Endothelial cell of umbilical vein (primary cell): ENCODE results near the gene SLC16A2. TPM values are rescaled to one million over a fixed set of nuclear protein-coding genes. Genes with fewer than 3 reads are reported as not detected.

Experiments used
- BruUV-seq: library from RNA; stranded (reverse); fragments of 400-500 nt; replicated peaks from 2 replicates; lab custom pipeline; 2021; lab: Mats Ljungman, UMichigan
- CTCF ChIA-PET: fragments of 300-600, 350-600 bp; sonication (Branson Sonifier 250); formaldehyde crosslinking; loops from one replicate; lab custom pipeline; 2021; ENCODE audit warnings: antibody characterized with exemption, inconsistent platforms; lab: Charles Lee
- POLR2A ChIA-PET: fragments of 300-600, 350-600 bp; sonication (Branson Sonifier 250); formaldehyde crosslinking; loops from one replicate; lab custom pipeline; 2021; ENCODE audit warnings: antibody characterized with exemption, inconsistent platforms; lab: Charles Lee
- DNase-seq: peaks from one replicate; pipeline ENCODE4 v3.0.0-alpha.2; 2011; ENCODE audit warnings: low read depth, low spot score
- FAIRE-seq: peaks from 2 replicates; lab custom pipeline; 2011; peaks lifted over from hg19 to GRCh38; lab: Jason Lieb, UNC
- H2AFZ ChIP-seq: 2 replicates; pipeline ENCODE4 v1.6.0; 2012; ENCODE audit warnings: low read depth, low read length, control low read depth, inconsistent platforms
- H3K27ac ChIP-seq: 2 replicates; pipeline ENCODE4 v1.5.1; 2011; ENCODE audit warnings: low read depth, mild to moderate bottlenecking, control low read depth, low read length, moderate library complexity; ENCODE audit not compliant: insufficient read depth
- H3K27me3 ChIP-seq, 2 experiments: 2 replicates each; pipeline versions ENCODE4 v1.6.0 to v1.6.1; 2011; ENCODE audit warnings: low read length in 2 of 2, mixed read lengths in 1 of 2; ENCODE audit not compliant: control insufficient read depth in 2 of 2, insufficient read depth in 2 of 2
- H3K36me3 ChIP-seq, 2 experiments: 2 replicates in 1 of 2; 3 replicates in 1 of 2; pipeline ENCODE4 v1.5.1; 2011; ENCODE audit warnings: low read length in 2 of 2, mild to moderate bottlenecking in 1 of 2, moderate library complexity in 1 of 2; ENCODE audit not compliant: control insufficient read depth in 2 of 2, insufficient read depth in 2 of 2; ENCODE audit errors: extremely low read depth in 1 of 2
- H3K4me1 ChIP-seq: 3 replicates; pipeline ENCODE4 v1.5.1; 2011; ENCODE audit warnings: mild to moderate bottlenecking, low read length; ENCODE audit not compliant: control insufficient read depth, insufficient read depth; ENCODE audit errors: extremely low read depth
- H3K4me2 ChIP-seq: 2 replicates; pipeline ENCODE4 v1.6.1; 2011; ENCODE audit warnings: low read length, control low read depth, mixed read lengths; ENCODE audit not compliant: insufficient read depth
- H3K4me3 ChIP-seq, 3 experiments: fragments of 200-600 bp in 1 of 3; sonication (generic), shearing (Covaris generic) in 1 of 3; replicated peaks in 1 of 3; 2 replicates each; pipeline ENCODE4 v1.5.1; 2011 to 2016; ENCODE audit warnings: control low read depth in 3 of 3, low read length in 3 of 3, mild to moderate bottlenecking in 2 of 3, inconsistent platforms in 1 of 3, low read depth in 1 of 3, moderate library complexity in 1 of 3; ENCODE audit not compliant: insufficient read depth in 1 of 3
- H3K79me2 ChIP-seq: 2 replicates; pipeline ENCODE4 v1.6.0; 2012; ENCODE audit warnings: low read length, inconsistent platforms; ENCODE audit not compliant: control insufficient read depth, insufficient read depth
- H3K9ac ChIP-seq: replicated peaks from 2 replicates; pipeline ENCODE3; 2011; ENCODE audit warnings: low read length, control low read depth; ENCODE audit not compliant: insufficient read depth; ENCODE audit errors: extremely low read depth
- H3K9me1 ChIP-seq: replicated peaks from 3 replicates; pipeline ENCODE4 v1.6.0; 2011; ENCODE audit warnings: mild to moderate bottlenecking, low read length; ENCODE audit not compliant: control insufficient read depth, insufficient read depth; ENCODE audit errors: extremely low read depth
- H3K9me3 ChIP-seq: replicated peaks from 2 replicates; pipeline ENCODE4 v1.5.1; 2012; ENCODE audit warnings: low read length, inconsistent platforms; ENCODE audit not compliant: control insufficient read depth, insufficient read depth
- H4K20me1 ChIP-seq: replicated peaks from 2 replicates; pipeline ENCODE3; 2011; ENCODE audit warnings: mild to moderate bottlenecking, low read length; ENCODE audit not compliant: control insufficient read depth, insufficient read depth; ENCODE audit errors: extremely low read depth
- EZH2 ChIP-seq: IDR thresholded peaks from 2 replicates; pipeline ENCODE4 v1.6.1; 2012; ENCODE audit warnings: borderline replicate concordance, low read depth, mild to moderate bottlenecking, moderate library complexity, low read length, inconsistent platforms; ENCODE audit not compliant: severe bottlenecking
- FOS ChIP-seq: IDR thresholded peaks from 2 replicates; pipeline ENCODE4 v1.6.1; 2011; ENCODE audit warnings: mild to moderate bottlenecking, low read length, moderate library complexity, borderline replicate concordance; ENCODE audit not compliant: insufficient read depth
- GATA2 ChIP-seq: IDR thresholded peaks from 2 replicates; pipeline ENCODE4 v1.7.0; 2011; ENCODE audit warnings: low read depth, mild to moderate bottlenecking, moderate library complexity, mixed read lengths, low read length; ENCODE audit not compliant: insufficient read length, insufficient read depth
- JUN ChIP-seq: IDR thresholded peaks from 2 replicates; pipeline ENCODE4 v1.6.1; 2011; ENCODE audit warnings: borderline replicate concordance, low read depth; ENCODE audit not compliant: insufficient read length, insufficient read depth
- MYC ChIP-seq: IDR thresholded peaks from one replicate; pipeline ENCODE4 v1.6.1; 2011; ENCODE audit warnings: mild to moderate bottlenecking, low read depth, low read length
- POLR2A ChIP-seq: IDR thresholded peaks from 2 replicates; pipeline ENCODE4 v1.6.1; 2012; ENCODE audit warnings: low read depth, mild to moderate bottlenecking, control low read depth, low read length
- POLR2AphosphoS5 ChIP-seq: IDR thresholded peaks from 2 replicates; pipeline ENCODE4 v1.6.1; 2012; ENCODE audit warnings: low read depth, mild to moderate bottlenecking, control low read depth, low read length, moderate library complexity; ENCODE audit not compliant: insufficient read depth
- dilution Hi-C: fragments of 300-500 bp; cut with MboI; formaldehyde crosslinking; loops from one replicate; pipeline ENCODE4 v1.15.0; 2019; ENCODE audit warnings: low sequenced_read_pairs; ENCODE audit not compliant: extremely low pct_ligation_motif_present
- intact Hi-C: fragments of 100-400 bp; cut with micrococcal nuclease; formaldehyde crosslinking; loops from one replicate; pipeline ENCODE4 v1.10.0; 2022
- polyA plus RNA-seq, 4 experiments: library from polyadenylated mRNA; depleted of rRNA in 3 of 4; stranded (reverse) in 3 of 4; unstranded in 1 of 4; fragments of >200 nt; gene quantifications; 2 replicates each; pipeline versions ENCODE4 v1.2.1 to v1.2.3, GENCODE V29; 2011 to 2012; ENCODE audit warnings: missing spikeins in 1 of 4
- total RNA-seq: library from RNA; stranded (reverse); gene quantifications from 2 replicates; pipeline ENCODE4 v1.2.3, GENCODE V29; 2021
- TF ChIP-seq, protein P1 (sequence below): IDR thresholded peaks from 2 replicates; pipeline ENCODE4 v1.6.1; 2011; ENCODE audit not compliant: insufficient read depth, insufficient read length
- TF ChIP-seq, protein P2 (sequence below), 2 donors: IDR thresholded peaks; 1 replicate in 1 of 2; 2 replicates in 1 of 2; pipeline ENCODE4 v1.5.1; 2011; ENCODE audit warnings: low read length in 2 of 2, mild to moderate bottlenecking in 2 of 2, moderate library complexity in 2 of 2, control low read depth in 1 of 2, inconsistent platforms in 1 of 2, low read depth in 1 of 2; ENCODE audit not compliant: insufficient read depth in 1 of 2; ENCODE audit errors: extremely low read depth in 1 of 2

SLC16A2 gene
- total and polyA plus RNA-seq, 2 donors (not counting 3 experiments of a cell fraction or from before 2014, with no cell fraction given), result 3.1 to 3.6 TPM

DNA sequence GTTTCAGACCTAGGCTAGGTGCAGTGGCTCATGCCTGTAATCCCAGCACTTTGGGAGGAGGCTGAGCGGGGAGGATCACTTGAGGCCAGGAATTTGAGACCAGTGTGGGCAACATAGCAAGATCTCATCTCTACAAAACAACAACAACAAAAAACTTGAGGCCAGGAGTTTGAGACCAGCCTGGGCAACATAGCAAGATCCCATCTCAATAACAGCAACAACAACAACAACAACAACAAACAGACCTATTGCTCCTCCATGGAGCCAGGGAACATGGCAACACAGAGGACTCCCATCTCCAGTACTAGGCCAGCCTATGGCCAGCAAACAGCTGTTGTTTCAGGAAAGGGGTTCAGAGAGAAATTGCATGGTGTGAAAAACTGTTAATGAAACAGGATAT is 43.4 kb downstream of the SLC16A2 start:
- CTCF ChIA-PET, result no interaction called here
- dilution Hi-C loops, result no loop called here
- Histone ChIP-seq H3K4me2 (no peak overlapping the region), H2AFZ (no peak overlapping the region), H3K9me3 (no peaks in the 10 kb centered on the region), H3K36me3 (no peaks in the 10 kb centered on the region), H4K20me1 (no peaks in the 10 kb centered on the region), H3K27ac (no peak overlapping the region), H3K27me3 (no peaks in the 10 kb centered on the region), H3K4me1 (no peaks in the 10 kb centered on the region), H3K4me3 (no peak overlapping the region), H3K79me2 (no peaks in the 10 kb centered on the region), H3K9me1 (no peaks in the 10 kb centered on the region), H3K9ac (no peak overlapping the region)
- DNase-seq (no peak), FAIRE-seq (no peak)
- intact Hi-C loops, result no loop called here
- TF ChIP-seq, protein P1, sequence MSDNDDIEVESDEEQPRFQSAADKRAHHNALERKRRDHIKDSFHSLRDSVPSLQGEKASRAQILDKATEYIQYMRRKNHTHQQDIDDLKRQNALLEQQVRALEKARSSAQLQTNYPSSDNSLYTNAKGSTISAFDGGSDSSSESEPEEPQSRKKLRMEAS, result no peak
- TF ChIP-seq EZH2, result no peak
- TF ChIP-seq POLR2A, result no peak
- TF ChIP-seq JUN, result no peak
- no peak for TF ChIP-seq POLR2AphosphoS5
- TF ChIP-seq FOS, result no peak
- TF ChIP-seq, protein P2, sequence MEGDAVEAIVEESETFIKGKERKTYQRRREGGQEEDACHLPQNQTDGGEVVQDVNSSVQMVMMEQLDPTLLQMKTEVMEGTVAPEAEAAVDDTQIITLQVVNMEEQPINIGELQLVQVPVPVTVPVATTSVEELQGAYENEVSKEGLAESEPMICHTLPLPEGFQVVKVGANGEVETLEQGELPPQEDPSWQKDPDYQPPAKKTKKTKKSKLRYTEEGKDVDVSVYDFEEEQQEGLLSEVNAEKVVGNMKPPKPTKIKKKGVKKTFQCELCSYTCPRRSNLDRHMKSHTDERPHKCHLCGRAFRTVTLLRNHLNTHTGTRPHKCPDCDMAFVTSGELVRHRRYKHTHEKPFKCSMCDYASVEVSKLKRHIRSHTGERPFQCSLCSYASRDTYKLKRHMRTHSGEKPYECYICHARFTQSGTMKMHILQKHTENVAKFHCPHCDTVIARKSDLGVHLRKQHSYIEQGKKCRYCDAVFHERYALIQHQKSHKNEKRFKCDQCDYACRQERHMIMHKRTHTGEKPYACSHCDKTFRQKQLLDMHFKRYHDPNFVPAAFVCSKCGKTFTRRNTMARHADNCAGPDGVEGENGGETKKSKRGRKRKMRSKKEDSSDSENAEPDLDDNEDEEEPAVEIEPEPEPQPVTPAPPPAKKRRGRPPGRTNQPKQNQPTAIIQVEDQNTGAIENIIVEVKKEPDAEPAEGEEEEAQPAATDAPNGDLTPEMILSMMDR (IDR thresholded peaks at IDR 0.05; ENCODE audit: extremely low read depth in 1 of 2, insufficient read depth in 1 of 2, low read depth in 1 of 2, low read length in 2 of 2), result no peak
- TF ChIP-seq MYC, result no peak
- no peak for TF ChIP-seq GATA2
- POLR2A ChIA-PET, result no interaction called here
- BruUV-seq, result no TSS peak
